ENCODE results near the gene PPP2CA.
"Not testable (repeated sequence)": the region's sequence is repeated elsewhere in the genome, so short reads cannot be mapped to it uniquely, and the experiment has no call there.

Gene PPP2CA

DNA sequence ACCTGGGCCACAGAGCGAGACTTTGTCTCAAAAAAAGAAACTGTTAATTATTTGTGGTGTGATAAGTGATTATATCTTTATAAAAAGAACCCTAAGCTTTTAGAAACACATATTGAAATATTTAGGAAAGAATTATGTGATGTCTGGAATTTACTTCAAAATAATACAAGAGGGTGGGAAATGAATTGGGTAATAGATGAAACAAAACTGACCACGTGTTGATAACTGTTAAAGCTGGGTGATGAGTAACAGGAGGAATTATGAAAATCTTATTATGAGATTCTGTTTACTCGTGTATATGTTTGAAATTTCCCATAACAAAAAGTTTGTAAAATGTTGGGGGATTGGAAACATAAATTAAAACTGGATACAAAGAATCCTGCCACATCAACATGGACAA, 33.0 kb upstream of the PPP2CA start:
- no peak for DNase-seq (ENCODE audit: low spot score)
- TF ChIP-seq, protein P1, sequence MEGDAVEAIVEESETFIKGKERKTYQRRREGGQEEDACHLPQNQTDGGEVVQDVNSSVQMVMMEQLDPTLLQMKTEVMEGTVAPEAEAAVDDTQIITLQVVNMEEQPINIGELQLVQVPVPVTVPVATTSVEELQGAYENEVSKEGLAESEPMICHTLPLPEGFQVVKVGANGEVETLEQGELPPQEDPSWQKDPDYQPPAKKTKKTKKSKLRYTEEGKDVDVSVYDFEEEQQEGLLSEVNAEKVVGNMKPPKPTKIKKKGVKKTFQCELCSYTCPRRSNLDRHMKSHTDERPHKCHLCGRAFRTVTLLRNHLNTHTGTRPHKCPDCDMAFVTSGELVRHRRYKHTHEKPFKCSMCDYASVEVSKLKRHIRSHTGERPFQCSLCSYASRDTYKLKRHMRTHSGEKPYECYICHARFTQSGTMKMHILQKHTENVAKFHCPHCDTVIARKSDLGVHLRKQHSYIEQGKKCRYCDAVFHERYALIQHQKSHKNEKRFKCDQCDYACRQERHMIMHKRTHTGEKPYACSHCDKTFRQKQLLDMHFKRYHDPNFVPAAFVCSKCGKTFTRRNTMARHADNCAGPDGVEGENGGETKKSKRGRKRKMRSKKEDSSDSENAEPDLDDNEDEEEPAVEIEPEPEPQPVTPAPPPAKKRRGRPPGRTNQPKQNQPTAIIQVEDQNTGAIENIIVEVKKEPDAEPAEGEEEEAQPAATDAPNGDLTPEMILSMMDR (IDR thresholded peaks at IDR 0.05; ENCODE audit: extremely low read depth, missing control alignments): no peak

DNA sequence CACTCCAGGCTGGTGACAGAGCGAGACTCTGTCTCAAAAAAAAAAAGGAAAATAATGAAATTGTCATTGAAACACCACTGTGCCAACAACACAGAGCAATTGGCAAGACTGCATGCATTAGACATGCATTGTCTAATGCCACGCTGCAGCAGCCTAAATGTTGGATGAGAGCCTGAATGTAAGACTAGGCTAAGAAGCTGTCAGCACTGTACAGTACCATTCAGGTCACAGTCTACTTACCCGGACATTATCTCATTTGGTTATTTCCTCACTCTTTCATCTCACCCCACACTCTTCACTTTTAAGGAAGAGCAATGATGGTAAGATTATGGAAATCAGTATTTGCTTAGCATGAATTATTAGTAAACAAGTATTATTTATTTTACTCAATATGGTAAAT, 31.3 kb upstream of the PPP2CA start:
- no peak for DNase-seq (ENCODE audit: low spot score)
- TF ChIP-seq, protein P1 (IDR thresholded peaks at IDR 0.05; ENCODE audit: extremely low read depth, missing control alignments): no peak

DNA sequence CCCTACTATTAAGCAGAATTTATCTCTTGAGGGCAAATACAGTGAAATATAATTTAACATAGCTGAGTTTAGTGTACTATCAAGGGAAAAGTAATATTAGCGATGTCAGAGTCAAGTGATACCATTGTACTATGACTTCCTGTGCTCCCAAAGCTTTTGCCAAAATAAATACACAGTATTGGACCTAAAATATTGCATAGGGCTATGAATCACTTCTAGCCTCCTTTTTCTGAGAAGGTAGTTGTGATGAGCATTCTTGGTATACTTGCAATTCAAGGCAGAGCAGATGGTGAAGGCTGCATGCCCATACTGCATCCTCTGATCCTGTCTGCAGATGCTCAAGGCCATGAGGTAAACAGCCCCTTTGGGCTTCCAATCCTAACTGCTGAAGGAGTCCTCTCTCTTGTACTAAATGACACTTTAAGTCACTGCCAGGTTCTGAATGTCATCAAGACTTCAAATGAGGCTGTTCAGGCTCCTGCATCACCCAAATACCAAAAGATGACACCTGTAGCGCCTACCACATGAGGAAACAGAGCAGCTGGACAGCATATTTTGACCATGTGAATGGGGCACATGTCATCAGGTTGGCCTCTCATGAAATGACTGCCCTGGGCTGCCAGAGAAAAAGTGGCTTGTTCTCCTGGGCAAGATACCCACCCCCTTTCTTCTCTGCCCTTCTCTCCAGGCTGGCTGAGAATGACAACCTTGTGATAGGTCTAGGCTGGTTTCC, 29.7 kb upstream of the PPP2CA start:
- no peak for DNase-seq (ENCODE audit: low spot score)
- TF ChIP-seq, protein P1 (IDR thresholded peaks at IDR 0.05; ENCODE audit: extremely low read depth, missing control alignments): no peak

DNA sequence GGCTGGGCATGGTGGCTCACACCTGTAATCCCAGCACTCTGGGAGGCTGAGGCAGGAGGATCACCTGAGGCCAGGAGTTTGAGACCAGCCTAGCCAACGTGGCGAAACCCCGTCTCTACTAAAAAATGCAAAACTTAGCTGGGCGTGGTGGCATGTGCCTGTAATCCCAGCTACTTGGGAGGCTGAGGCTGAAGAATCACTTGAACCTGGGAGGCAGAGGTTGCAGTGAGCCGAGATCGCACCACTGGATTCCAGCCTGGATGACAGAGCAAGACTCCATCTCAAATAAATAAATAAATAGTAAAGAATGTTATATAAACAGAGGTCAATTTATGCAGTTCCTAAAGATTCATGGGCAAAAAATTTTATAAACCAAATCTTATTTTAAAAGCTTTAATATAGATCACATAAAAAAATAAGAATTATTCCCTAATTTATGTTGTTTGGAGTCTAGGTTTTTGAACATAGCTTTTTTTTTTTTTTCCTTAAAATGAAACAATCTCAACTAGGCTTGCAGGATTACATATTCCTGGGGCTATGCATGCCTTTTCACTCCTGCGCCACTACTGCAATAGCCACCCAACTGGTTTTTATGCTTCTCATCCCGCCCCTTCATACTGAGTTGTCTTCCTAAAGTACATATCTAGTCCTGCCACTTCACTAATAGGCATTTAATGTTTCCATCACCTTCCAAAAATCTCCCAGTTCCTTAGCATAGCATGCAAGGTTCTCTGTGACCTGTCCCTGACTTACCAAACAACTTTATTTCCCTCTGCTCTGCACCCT, 27.7 kb upstream of the PPP2CA start:
- DNase-seq (ENCODE audit: low spot score): not testable (repeated sequence)

DNA sequence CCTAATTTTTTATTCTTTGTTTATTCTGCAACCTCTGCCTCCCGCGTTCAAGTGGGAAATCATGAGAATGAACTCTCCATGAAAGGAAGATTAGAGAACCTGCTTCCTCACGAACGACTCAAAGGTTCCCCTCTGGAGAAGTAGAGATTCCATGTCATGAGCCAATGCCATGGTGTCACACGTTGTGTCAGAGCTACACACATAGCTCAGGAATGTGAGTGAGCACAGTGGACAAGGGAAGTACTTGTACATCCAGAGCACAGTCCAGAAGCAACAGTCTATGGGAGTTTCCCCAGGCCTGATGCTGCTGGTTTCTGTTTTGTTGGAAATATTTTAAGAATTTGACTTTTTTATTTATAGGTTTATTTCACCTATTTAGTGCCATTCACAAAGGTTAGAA, 26.8 kb upstream of the PPP2CA start:
- DNase-seq (ENCODE audit: low spot score): no peak
- TF ChIP-seq, protein P1 (IDR thresholded peaks at IDR 0.05; ENCODE audit: extremely low read depth, missing control alignments): no peak

DNA sequence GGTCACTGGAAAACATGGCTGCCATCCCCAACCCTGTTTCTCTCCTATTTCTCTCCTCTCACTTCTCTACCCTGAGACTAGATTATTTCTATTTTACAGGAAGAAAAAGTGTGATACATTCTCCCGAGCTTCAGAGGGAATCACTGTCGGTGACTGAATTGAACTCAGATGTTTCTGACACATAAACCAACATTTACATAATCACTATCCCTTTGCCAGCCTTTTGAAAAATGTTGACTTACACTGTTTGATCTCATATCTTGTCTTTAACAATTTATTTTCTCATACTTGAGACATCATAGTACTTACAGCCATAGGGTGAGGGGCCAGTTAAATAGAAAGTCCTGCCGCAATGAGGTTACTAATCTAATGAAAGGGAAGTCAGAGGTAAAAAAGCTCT, 25.1 kb upstream of the PPP2CA start:
- TF ChIP-seq, protein P1 (IDR thresholded peaks at IDR 0.05; ENCODE audit: extremely low read depth, missing control alignments): no peak
- DNase-seq (ENCODE audit: low spot score): no peak

DNA sequence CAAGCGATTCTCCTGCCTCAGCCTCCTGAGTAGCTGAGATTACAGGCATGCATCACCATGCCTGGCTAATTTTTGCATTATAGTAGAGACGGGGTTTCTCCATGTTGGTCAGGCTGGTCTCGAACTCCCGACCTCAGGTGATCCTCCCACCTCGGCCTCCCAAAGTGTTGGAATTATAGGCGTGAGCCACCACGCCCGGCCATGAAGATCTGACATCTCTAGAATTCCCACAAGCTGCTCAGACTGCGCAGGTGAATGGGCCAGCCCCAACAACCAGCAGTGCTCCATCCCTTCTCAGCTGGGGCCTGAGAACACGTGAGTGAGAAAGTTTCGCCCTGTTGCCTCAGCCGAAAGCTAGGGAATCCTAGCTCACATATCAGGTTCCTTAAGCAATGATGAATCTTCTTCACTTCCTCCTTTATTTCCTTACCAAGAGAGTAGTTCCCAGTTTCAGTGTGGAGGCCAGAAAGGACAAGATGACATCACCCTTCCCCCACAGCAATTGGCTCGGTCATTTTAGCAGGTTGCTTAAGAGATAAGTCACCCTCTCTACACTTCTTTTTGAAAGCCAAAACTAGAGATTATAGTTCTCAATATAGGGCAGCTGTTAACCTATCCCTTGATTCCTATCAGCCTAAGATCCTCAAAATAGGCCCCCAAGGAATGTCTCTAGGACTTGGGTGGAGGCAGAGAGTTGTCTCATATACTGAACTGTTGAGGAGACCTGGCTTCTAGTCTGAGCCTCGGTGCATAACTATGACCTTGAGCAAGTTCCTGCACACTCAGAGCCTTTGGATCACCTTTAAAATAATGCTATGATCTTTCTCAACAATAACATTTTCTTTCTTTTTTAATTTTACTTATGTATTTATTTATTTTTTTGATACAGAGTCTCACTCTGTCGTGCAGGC, 23.9 kb upstream of the PPP2CA start:
- TF ChIP-seq, protein P1 (IDR thresholded peaks at IDR 0.05; ENCODE audit: extremely low read depth, missing control alignments): no peak
- DNase-seq (ENCODE audit: low spot score): no peak
